K562 (cell line): Measurements from ENCODE around the gene RNF217. TPM values are rescaled to one million over a fixed set of nuclear protein-coding genes. Genes with fewer than 3 reads are reported as not detected.
A peak's percentile ranks its signal among the peaks of the same experiment; 100 is the strongest.

Experiments used
- ARID2 ChIP-seq: fragments of 450-650 bp; IDR thresholded peaks from 2 replicates; pipeline ENCODE4 v1.6.1; 2017; ENCODE audit warnings: antibody characterized with exemption, mild to moderate bottlenecking
- CEBPG ChIP-seq, 3 experiments: fragments of 200-800 bp in 1 of 3; sonication (Bioruptor generic) in 1 of 3; sonication (generic) in 1 of 3; formaldehyde crosslinking in 1 of 3; IDR thresholded peaks in 2 of 3; conservative IDR thresholded peaks in 1 of 3; 2 replicates each; pipeline versions ENCODE4 v1.6.1 to v1.8.0; 2016 to 2022; ENCODE audit warnings: missing compliant biosample characterization in 2 of 3, missing genetic modification characterization in 2 of 3, mild to moderate bottlenecking in 1 of 3, missing genetic modification reagents in 1 of 3
- CHAMP1 ChIP-seq: fragments of 450-650 bp; IDR thresholded peaks from 2 replicates; pipeline ENCODE4 v1.6.1; 2016; ENCODE audit warnings: mild to moderate bottlenecking
- CTCF ChIP-seq, 3 experiments: IDR thresholded peaks in 2 of 3; conservative IDR thresholded peaks in 1 of 3; 2 replicates each; pipeline ENCODE4 v1.5.1; 2011 to 2012; ENCODE audit warnings: low read length in 3 of 3, mild to moderate bottlenecking in 3 of 3, control low read depth in 2 of 3, improper control_type of control experiment in 1 of 3, inconsistent platforms in 1 of 3, low read depth in 1 of 3, mixed read lengths in 1 of 3, moderate library complexity in 1 of 3; ENCODE audit not compliant: insufficient read depth in 2 of 3
- DACH1 ChIP-seq: fragments of 450-650 bp; IDR thresholded peaks from 2 replicates; pipeline ENCODE4 v1.6.1; 2018; ENCODE audit not compliant: partially characterized antibody
- DIDO1 ChIP-seq: fragments of 450-650 bp; IDR thresholded peaks from 2 replicates; pipeline ENCODE4 v1.6.1; 2016; ENCODE audit warnings: low read depth, missing biosample characterization, missing genetic modification characterization
- E2F1 ChIP-seq: sonication (generic); formaldehyde crosslinking; IDR thresholded peaks from 2 replicates; pipeline ENCODE4 v1.8.1; 2023; ENCODE audit warnings: mild to moderate bottlenecking, missing genetic modification reagents, moderate library complexity
- ETV5 ChIP-seq: sonication (generic); formaldehyde crosslinking; IDR thresholded peaks from 2 replicates; pipeline ENCODE4 v1.4.0; 2020; ENCODE audit warnings: low read depth, mild to moderate bottlenecking, missing genetic modification reagents
- FOXK2 ChIP-seq, 2 experiments: fragments of 450-650 bp; IDR thresholded peaks in 1 of 2; conservative IDR thresholded peaks in 1 of 2; 2 replicates each; pipeline ENCODE4 v1.6.1; 2016; ENCODE audit warnings: low read depth in 2 of 2, mild to moderate bottlenecking in 1 of 2
- MCM5 ChIP-seq: fragments of 450-650 bp; IDR thresholded peaks from 2 replicates; pipeline ENCODE4 v1.6.1; 2016; ENCODE audit warnings: low read depth
- MNT ChIP-seq, 2 experiments: fragments of 450-650 bp; conservative IDR thresholded peaks; 2 replicates each; pipeline ENCODE4 v1.6.1; 2017; ENCODE audit warnings: mild to moderate bottlenecking in 2 of 2, moderate library complexity in 2 of 2
- MTA3 ChIP-seq: fragments of 450-650 bp; formaldehyde crosslinking; IDR thresholded peaks from 2 replicates; pipeline ENCODE4 v1.6.1; 2017; ENCODE audit warnings: mild to moderate bottlenecking, borderline replicate concordance
- NCOA2 ChIP-seq, 2 experiments: fragments of 450-650 bp; IDR thresholded peaks; 2 replicates each; pipeline ENCODE4 v1.6.1; 2018; ENCODE audit warnings: mild to moderate bottlenecking in 2 of 2, moderate library complexity in 1 of 2; ENCODE audit not compliant: partially characterized antibody in 2 of 2
- NFYB ChIP-seq: IDR thresholded peaks from 2 replicates; pipeline ENCODE4 v1.6.1; 2011; ENCODE audit warnings: mild to moderate bottlenecking, moderate library complexity; ENCODE audit not compliant: insufficient read length; ENCODE audit errors: extremely low read depth
- NR2C1 ChIP-seq, 2 experiments: fragments of 450-650 bp; IDR thresholded peaks; 2 replicates each; pipeline ENCODE4 v1.6.1; 2017; ENCODE audit warnings: mild to moderate bottlenecking in 2 of 2, antibody characterized with exemption in 1 of 2, inconsistent platforms in 1 of 2, missing compliant biosample characterization in 1 of 2, missing genetic modification characterization in 1 of 2
- PHB ChIP-seq: fragments of 250-450 bp; sonication (Bioruptor Pico); IDR thresholded peaks from 2 replicates; pipeline ENCODE4 v1.5.0; 2021
- PPARD ChIP-seq: fragments of 250-450 bp; sonication (Bioruptor Pico); IDR thresholded peaks from 2 replicates; pipeline ENCODE4 v1.8.0; 2022; ENCODE audit warnings: inconsistent platforms, mild to moderate bottlenecking, moderate library complexity
- SLC30A9 ChIP-seq: fragments of 250-450 bp; sonication (Bioruptor Pico); IDR thresholded peaks from 2 replicates; pipeline ENCODE4 v1.8.0; 2022; ENCODE audit warnings: mild to moderate bottlenecking, moderate library complexity
- SREBF2 ChIP-seq: sonication (generic); formaldehyde crosslinking; IDR thresholded peaks from 2 replicates; pipeline ENCODE4 v1.4.0; 2020; ENCODE audit warnings: mild to moderate bottlenecking, missing genetic modification reagents
- TEAD2 ChIP-seq: fragments of 450-650 bp; IDR thresholded peaks from 2 replicates; pipeline ENCODE4 v1.6.1; 2016; ENCODE audit warnings: missing genetic modification characterization, control low read depth, missing compliant biosample characterization
- ZNF695 ChIP-seq: fragments of 450-650 bp; formaldehyde crosslinking; IDR thresholded peaks from 2 replicates; pipeline ENCODE4 v1.4.0; 2020; ENCODE audit warnings: mild to moderate bottlenecking, moderate library complexity
- polyA plus RNA-seq, 8 experiments: library from polyadenylated mRNA; depleted of rRNA in 4 of 8; stranded (reverse) in 5 of 8; unstranded in 3 of 8; fragments of >200 nt; fragmentation: Nextera tagmentation in 2 of 8; fragmentation: Illumina TruSeq in 1 of 8; extraction: Ambion mirVana in 2 of 8; extraction: Trizol in 1 of 8; gene quantifications; 2 replicates each; pipeline versions ENCODE4 v1.2.1 to v1.2.3, GENCODE V29; 2011 to 2014; ENCODE audit warnings: inconsistent platforms in 1 of 8, missing spikeins in 1 of 8
- total RNA-seq, 7 experiments: library from RNA; depleted of rRNA in 6 of 7; stranded (reverse); fragments of >200 nt in 6 of 7; fragmentation: Illumina TruSeq in 2 of 7; extraction: Trizol in 2 of 7; gene quantifications; 2 replicates each; pipeline versions ENCODE4 v1.2.1 to v1.2.3, GENCODE V29; 2011 to 2021; ENCODE audit warnings: low replicate concordance in 1 of 7

Gene RNF217
- total and polyA plus RNA-seq, 9 of the 15 experiments (the other 6 are each of a cell fraction or from before 2014, with no cell fraction given), result 2.9 to 25.6 (median 12.0) TPM

GRCh38 chr6:125114248-125114858, 152.1 kb downstream of the RNF217 start (continued):
- TF ChIP-seq DACH1, result peak; percentile 54
- no peak for TF ChIP-seq FOXK2 (conservative IDR thresholded peaks at IDR 0.05 in 1 of 2, IDR thresholded peaks at IDR 0.05 in 1 of 2; ENCODE audit: low read depth in 2 of 2)
- TF ChIP-seq NR2C1 (IDR thresholded peaks at IDR 0.05), result no peak
- TF ChIP-seq NR2C1 (tag; IDR thresholded peaks at IDR 0.05), result no peak
- peak in 1 of 2 experiments; percentile 25 for TF ChIP-seq NCOA2 (IDR thresholded peaks at IDR 0.05; ENCODE audit: partially characterized antibody in 2 of 2)
- TF ChIP-seq MTA3, result no peak
- TF ChIP-seq PPARD (CRISPR knock-in tag), result no peak
- no peak for TF ChIP-seq TEAD2 (tag)
- TF ChIP-seq CEBPG (CRISPR knock-in tag; IDR thresholded peaks at IDR 0.05), result no peak
- TF ChIP-seq CEBPG (tag; conservative IDR thresholded peaks at IDR 0.05 in 1 of 2, IDR thresholded peaks at IDR 0.05 in 1 of 2), result no peak
- TF ChIP-seq CTCF (IDR thresholded peaks at IDR 0.05 in 2 of 3, conservative IDR thresholded peaks at IDR 0.05 in 1 of 3; ENCODE audit: insufficient read depth in 2 of 3, low read depth in 1 of 3, low read length in 3 of 3), result peak; percentile 38 to 81 (median 51); a peak in 4 of 6 replicates
- peak; percentile 76; the same call in 1 of the 2 replicates for TF ChIP-seq ARID2
- TF ChIP-seq CHAMP1, result 0 out of 2 replicates have a peak, but pooled peaks have one; percentile 79
- TF ChIP-seq PHB (CRISPR knock-in tag), result no peak
- no peak for TF ChIP-seq DIDO1
- TF ChIP-seq ETV5 (CRISPR knock-in tag), result no peak
- TF ChIP-seq MNT (conservative IDR thresholded peaks at IDR 0.05), result 0 out of 4 replicates have a peak, but pooled peaks of 1 of the 2 experiments have one; percentile 35
- TF ChIP-seq SLC30A9 (CRISPR knock-in tag), result no peak
- TF ChIP-seq SREBF2, result no peak
- no peak for TF ChIP-seq E2F1
- no peak for TF ChIP-seq ZNF695 (CRISPR knock-in tag)
- TF ChIP-seq NFYB, result no peak
- no peak for TF ChIP-seq MCM5
